Endothelial cell of umbilical vein (primary cell): Measurements from ENCODE around the gene MEN1. TPM values are rescaled to one million over a fixed set of nuclear protein-coding genes. Genes with fewer than 3 reads are reported as not detected.

ENCODE experiments used
- BruUV-seq: library from RNA; stranded (reverse); fragments of 400-500 nt; replicated peaks from 2 replicates; lab custom pipeline; 2021; lab: Mats Ljungman, UMichigan
- CTCF ChIA-PET: fragments of 300-600, 350-600 bp; sonication (Branson Sonifier 250); formaldehyde crosslinking; loops from one replicate; lab custom pipeline; 2021; ENCODE audit warnings: antibody characterized with exemption, inconsistent platforms; lab: Charles Lee
- POLR2A ChIA-PET: fragments of 300-600, 350-600 bp; sonication (Branson Sonifier 250); formaldehyde crosslinking; loops from one replicate; lab custom pipeline; 2021; ENCODE audit warnings: antibody characterized with exemption, inconsistent platforms; lab: Charles Lee
- DNase-seq: peaks from one replicate; pipeline ENCODE4 v3.0.0-alpha.2; 2011; ENCODE audit warnings: low read depth, low spot score
- FAIRE-seq: peaks from 2 replicates; lab custom pipeline; 2011; peaks lifted over from hg19 to GRCh38; lab: Jason Lieb, UNC
- H2AFZ ChIP-seq: 2 replicates; pipeline ENCODE4 v1.6.0; 2012; ENCODE audit warnings: low read depth, low read length, control low read depth, inconsistent platforms
- H3K27ac ChIP-seq: 2 replicates; pipeline ENCODE4 v1.5.1; 2011; ENCODE audit warnings: low read depth, mild to moderate bottlenecking, control low read depth, low read length, moderate library complexity; ENCODE audit not compliant: insufficient read depth
- H3K27me3 ChIP-seq, 2 experiments: 2 replicates each; pipeline versions ENCODE4 v1.6.0 to v1.6.1; 2011; ENCODE audit warnings: low read length in 2 of 2, mixed read lengths in 1 of 2; ENCODE audit not compliant: control insufficient read depth in 2 of 2, insufficient read depth in 2 of 2
- H3K36me3 ChIP-seq, 2 experiments: 2 replicates in 1 of 2; 3 replicates in 1 of 2; pipeline ENCODE4 v1.5.1; 2011; ENCODE audit warnings: low read length in 2 of 2, mild to moderate bottlenecking in 1 of 2, moderate library complexity in 1 of 2; ENCODE audit not compliant: control insufficient read depth in 2 of 2, insufficient read depth in 2 of 2; ENCODE audit errors: extremely low read depth in 1 of 2
- H3K4me1 ChIP-seq: 3 replicates; pipeline ENCODE4 v1.5.1; 2011; ENCODE audit warnings: mild to moderate bottlenecking, low read length; ENCODE audit not compliant: control insufficient read depth, insufficient read depth; ENCODE audit errors: extremely low read depth
- H3K4me2 ChIP-seq: 2 replicates; pipeline ENCODE4 v1.6.1; 2011; ENCODE audit warnings: low read length, control low read depth, mixed read lengths; ENCODE audit not compliant: insufficient read depth
- H3K4me3 ChIP-seq, 3 experiments: fragments of 200-600 bp in 1 of 3; sonication (generic), shearing (Covaris generic) in 1 of 3; replicated peaks in 1 of 3; 2 replicates each; pipeline ENCODE4 v1.5.1; 2011 to 2016; ENCODE audit warnings: control low read depth in 3 of 3, low read length in 3 of 3, mild to moderate bottlenecking in 2 of 3, inconsistent platforms in 1 of 3, low read depth in 1 of 3, moderate library complexity in 1 of 3; ENCODE audit not compliant: insufficient read depth in 1 of 3
- H3K79me2 ChIP-seq: 2 replicates; pipeline ENCODE4 v1.6.0; 2012; ENCODE audit warnings: low read length, inconsistent platforms; ENCODE audit not compliant: control insufficient read depth, insufficient read depth
- H3K9ac ChIP-seq: replicated peaks from 2 replicates; pipeline ENCODE3; 2011; ENCODE audit warnings: low read length, control low read depth; ENCODE audit not compliant: insufficient read depth; ENCODE audit errors: extremely low read depth
- H3K9me1 ChIP-seq: replicated peaks from 3 replicates; pipeline ENCODE4 v1.6.0; 2011; ENCODE audit warnings: mild to moderate bottlenecking, low read length; ENCODE audit not compliant: control insufficient read depth, insufficient read depth; ENCODE audit errors: extremely low read depth
- H3K9me3 ChIP-seq: replicated peaks from 2 replicates; pipeline ENCODE4 v1.5.1; 2012; ENCODE audit warnings: low read length, inconsistent platforms; ENCODE audit not compliant: control insufficient read depth, insufficient read depth
- H4K20me1 ChIP-seq: replicated peaks from 2 replicates; pipeline ENCODE3; 2011; ENCODE audit warnings: mild to moderate bottlenecking, low read length; ENCODE audit not compliant: control insufficient read depth, insufficient read depth; ENCODE audit errors: extremely low read depth
- CTCF ChIP-seq, 2 donors: IDR thresholded peaks; 1 replicate in 1 of 2; 2 replicates in 1 of 2; pipeline ENCODE4 v1.5.1; 2011; ENCODE audit warnings: low read length in 2 of 2, mild to moderate bottlenecking in 2 of 2, moderate library complexity in 2 of 2, control low read depth in 1 of 2, inconsistent platforms in 1 of 2, low read depth in 1 of 2; ENCODE audit not compliant: insufficient read depth in 1 of 2; ENCODE audit errors: extremely low read depth in 1 of 2
- EZH2 ChIP-seq: IDR thresholded peaks from 2 replicates; pipeline ENCODE4 v1.6.1; 2012; ENCODE audit warnings: borderline replicate concordance, low read depth, mild to moderate bottlenecking, moderate library complexity, low read length, inconsistent platforms; ENCODE audit not compliant: severe bottlenecking
- FOS ChIP-seq: IDR thresholded peaks from 2 replicates; pipeline ENCODE4 v1.6.1; 2011; ENCODE audit warnings: mild to moderate bottlenecking, low read length, moderate library complexity, borderline replicate concordance; ENCODE audit not compliant: insufficient read depth
- GATA2 ChIP-seq: IDR thresholded peaks from 2 replicates; pipeline ENCODE4 v1.7.0; 2011; ENCODE audit warnings: low read depth, mild to moderate bottlenecking, moderate library complexity, mixed read lengths, low read length; ENCODE audit not compliant: insufficient read length, insufficient read depth
- JUN ChIP-seq: IDR thresholded peaks from 2 replicates; pipeline ENCODE4 v1.6.1; 2011; ENCODE audit warnings: borderline replicate concordance, low read depth; ENCODE audit not compliant: insufficient read length, insufficient read depth
- MAX ChIP-seq: IDR thresholded peaks from 2 replicates; pipeline ENCODE4 v1.6.1; 2011; ENCODE audit not compliant: insufficient read depth, insufficient read length
- MYC ChIP-seq: IDR thresholded peaks from one replicate; pipeline ENCODE4 v1.6.1; 2011; ENCODE audit warnings: mild to moderate bottlenecking, low read depth, low read length
- POLR2A ChIP-seq: IDR thresholded peaks from 2 replicates; pipeline ENCODE4 v1.6.1; 2012; ENCODE audit warnings: low read depth, mild to moderate bottlenecking, control low read depth, low read length
- POLR2AphosphoS5 ChIP-seq: IDR thresholded peaks from 2 replicates; pipeline ENCODE4 v1.6.1; 2012; ENCODE audit warnings: low read depth, mild to moderate bottlenecking, control low read depth, low read length, moderate library complexity; ENCODE audit not compliant: insufficient read depth
- dilution Hi-C: fragments of 300-500 bp; cut with MboI; formaldehyde crosslinking; loops from one replicate; pipeline ENCODE4 v1.15.0; 2019; ENCODE audit warnings: low sequenced_read_pairs; ENCODE audit not compliant: extremely low pct_ligation_motif_present
- intact Hi-C: fragments of 100-400 bp; cut with micrococcal nuclease; formaldehyde crosslinking; loops from one replicate; pipeline ENCODE4 v1.10.0; 2022
- polyA plus RNA-seq, 4 experiments: library from polyadenylated mRNA; depleted of rRNA in 3 of 4; stranded (reverse) in 3 of 4; unstranded in 1 of 4; fragments of >200 nt; gene quantifications; 2 replicates each; pipeline versions ENCODE4 v1.2.1 to v1.2.3, GENCODE V29; 2011 to 2012; ENCODE audit warnings: missing spikeins in 1 of 4
- total RNA-seq: library from RNA; stranded (reverse); gene quantifications from 2 replicates; pipeline ENCODE4 v1.2.3, GENCODE V29; 2021

The MEN1 gene
- total and polyA plus RNA-seq, 2 donors (not counting 3 experiments of a cell fraction or from before 2014, with no cell fraction given) = 41.1 to 43.1 TPM

GRCh38 chr11:64835616-64836447, 25.5 kb upstream of the MEN1 start:
- Histone ChIP-seq H3K27ac (no peak overlapping the region), H3K4me2 (no peak overlapping the region), H3K4me1 (no peaks in the 10 kb centered on the region), H3K9ac (no peak overlapping the region), H3K4me3 (no peak overlapping the region), H3K79me2 (no peaks in the 10 kb centered on the region), H4K20me1 (no peaks in the 10 kb centered on the region), H3K27me3 (no peaks in the 10 kb centered on the region), H3K9me3 (no peaks in the 10 kb centered on the region), H3K9me1 (no peaks in the 10 kb centered on the region), H3K36me3 (no peaks in the 10 kb centered on the region), H2AFZ (no peak overlapping the region)
- FAIRE-seq (no peak), DNase-seq (no peak)
- dilution Hi-C loops (no loop called here), intact Hi-C loops (no loop called here)
- ChIA-PET CTCF (interaction anchor here (1.3 to 3.8 kb wide), 2 partner anchors 8 to 48 kb away, joined by 6 to 18 read pairs; partner anchors contain the start of gene CDC42BPG), POLR2A (no interaction called here)
- no TSS peak for BruUV-seq
- TF ChIP-seq POLR2A (no peak), JUN (no peak), MAX (no peak), CTCF (IDR thresholded peaks at IDR 0.05; ENCODE audit: extremely low read depth in 1 of 2, insufficient read depth in 1 of 2, low read depth in 1 of 2, low read length in 2 of 2) (no peak), MYC (no peak), FOS (no peak), EZH2 (no peak), POLR2AphosphoS5 (no peak), GATA2 (no peak)
